GM18505 (cell line): ENCODE measurements around the gene TSHZ2.

ENCODE experiments used
- ATAC-seq: cut with Tn5 transposase; IDR thresholded peaks from one replicate; pipeline ENCODE4 v1.9.1; 2021; ENCODE audit not compliant: unreplicated experiment
- POLR2A ChIP-seq: IDR thresholded peaks from 4 replicates; pipeline ENCODE4 v1.6.1; 2011; ENCODE audit warnings: borderline replicate concordance; ENCODE audit not compliant: insufficient read depth, insufficient read length; ENCODE audit errors: extremely low read depth

The TSHZ2 gene

DNA sequence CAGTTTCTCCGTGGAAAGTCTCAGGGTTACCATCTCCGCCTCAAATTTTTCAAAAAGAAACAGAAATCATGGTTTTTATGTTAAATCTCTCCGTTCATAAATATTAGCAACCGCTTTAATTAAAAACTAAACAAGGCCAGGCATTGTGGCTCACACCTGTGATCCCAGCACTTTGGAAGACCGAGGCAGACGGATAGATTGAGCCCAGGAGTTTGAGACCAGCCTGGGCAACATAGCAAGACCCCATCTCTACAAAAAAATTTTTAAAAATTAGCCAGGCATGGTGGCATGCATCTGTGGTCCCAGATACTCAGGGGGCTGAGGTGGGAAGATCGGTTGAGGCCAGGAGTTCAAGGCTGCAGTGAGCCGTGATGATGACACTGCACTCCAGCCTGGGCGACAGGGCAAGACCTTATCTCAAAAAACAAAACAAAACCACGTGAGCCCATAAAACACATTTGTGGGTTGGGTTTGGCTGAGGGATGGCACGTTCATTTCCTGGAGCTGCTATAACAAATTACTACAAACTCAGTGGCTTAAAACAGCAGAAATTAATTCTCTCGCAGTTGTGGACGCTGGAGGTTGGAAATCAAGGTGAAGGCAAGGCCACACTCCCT lies 398.3 kb downstream of the TSHZ2 start:
- no peak for ATAC-seq
- no peak for TF ChIP-seq POLR2A

DNA sequence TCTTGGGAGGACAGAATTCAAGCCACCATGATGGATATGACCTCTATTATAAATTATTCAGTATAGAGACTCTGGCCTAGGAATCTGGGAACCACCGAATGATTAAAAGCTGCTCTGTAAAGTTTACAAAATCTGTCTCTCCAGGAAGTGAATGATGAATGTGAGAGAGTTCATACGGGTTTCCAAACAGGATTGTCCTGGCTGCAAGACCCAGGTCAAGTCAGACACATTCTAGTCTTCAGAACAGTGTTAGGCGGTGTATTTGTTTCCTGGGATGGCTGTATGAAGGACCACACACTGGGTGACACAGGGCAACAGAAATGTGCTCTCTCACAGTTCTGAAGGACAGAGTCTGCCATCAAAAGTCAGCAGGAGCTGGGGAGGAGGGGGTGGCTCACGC lies 399.1 kb downstream of the TSHZ2 start:
- no peak for TF ChIP-seq POLR2A
- no peak for ATAC-seq

DNA sequence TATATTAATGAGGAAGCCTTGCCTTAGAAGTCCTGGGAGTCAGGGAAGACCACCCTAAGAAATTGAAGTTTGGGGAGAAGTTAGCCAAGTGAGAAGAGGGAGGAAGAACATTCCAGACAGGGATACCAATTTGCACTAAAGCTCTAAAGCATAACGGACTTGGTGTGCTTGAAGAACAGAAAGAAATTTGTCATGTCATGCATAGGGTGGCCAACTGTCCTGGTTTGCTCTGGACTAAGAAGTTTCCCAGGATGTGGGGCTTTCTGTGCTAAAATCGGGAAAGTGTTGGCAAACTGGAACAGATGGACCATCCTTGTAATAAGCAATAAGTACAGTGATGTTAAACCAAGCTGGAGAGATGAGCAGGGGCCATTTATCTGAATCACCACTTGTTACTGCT lies 403.9 kb downstream of the TSHZ2 start:
- no peak for TF ChIP-seq POLR2A
- no peak for ATAC-seq

DNA sequence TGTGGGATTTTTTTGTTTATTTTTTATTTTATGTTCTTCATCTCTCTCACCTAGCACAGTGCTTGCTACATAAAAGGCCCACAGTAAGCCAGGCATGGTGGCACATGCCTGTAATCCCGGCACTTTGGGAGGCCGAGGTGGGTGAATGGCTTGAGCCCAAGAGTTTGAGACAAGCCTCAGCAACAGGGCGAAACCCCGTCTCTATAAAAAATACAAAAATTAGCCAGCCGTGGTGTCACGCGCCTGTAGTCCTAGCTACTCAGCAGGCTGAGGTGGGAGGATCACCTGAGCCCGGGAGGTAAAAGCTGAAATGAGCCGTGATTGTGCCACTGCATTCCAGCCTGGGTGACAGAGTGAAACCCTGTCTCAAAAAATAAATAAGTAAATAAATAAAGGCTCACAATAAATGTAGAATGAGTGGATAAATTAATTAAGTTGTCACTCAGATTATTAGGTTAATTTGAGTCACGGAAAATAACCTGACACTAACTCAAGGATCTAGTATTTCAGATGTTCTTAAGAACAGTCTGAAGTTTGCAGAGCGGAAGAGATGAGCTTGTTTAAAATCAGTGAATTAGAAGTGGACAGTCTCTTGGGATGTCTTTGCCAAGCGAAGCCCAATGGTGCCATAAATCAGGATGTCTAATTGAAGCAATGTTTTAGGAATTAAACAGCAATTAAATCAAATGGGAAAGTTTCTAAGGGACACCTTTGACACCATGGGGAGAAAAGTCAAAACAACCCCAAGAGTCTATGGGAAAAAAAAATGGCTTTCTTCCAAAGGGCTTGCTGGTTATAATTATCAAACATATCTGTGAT lies 407.1 kb downstream of the TSHZ2 start:
- TF ChIP-seq POLR2A: no peak
- ATAC-seq: no peak

DNA sequence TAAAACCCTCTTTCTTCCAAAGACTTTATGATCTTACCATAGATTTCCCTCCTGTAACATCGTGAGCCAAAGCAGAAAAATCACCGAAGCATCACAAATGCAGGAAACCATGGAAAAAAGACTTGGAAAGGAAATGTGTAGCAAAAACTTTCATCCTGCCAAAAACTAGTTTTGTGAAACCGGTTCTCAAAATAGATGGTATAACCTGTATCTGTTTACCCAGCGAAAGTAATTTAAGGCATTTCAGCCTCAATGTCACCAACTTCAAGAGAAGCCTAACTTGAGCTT lies 407.6 kb downstream of the TSHZ2 start:
- ATAC-seq: no peak
- no peak for TF ChIP-seq POLR2A

DNA sequence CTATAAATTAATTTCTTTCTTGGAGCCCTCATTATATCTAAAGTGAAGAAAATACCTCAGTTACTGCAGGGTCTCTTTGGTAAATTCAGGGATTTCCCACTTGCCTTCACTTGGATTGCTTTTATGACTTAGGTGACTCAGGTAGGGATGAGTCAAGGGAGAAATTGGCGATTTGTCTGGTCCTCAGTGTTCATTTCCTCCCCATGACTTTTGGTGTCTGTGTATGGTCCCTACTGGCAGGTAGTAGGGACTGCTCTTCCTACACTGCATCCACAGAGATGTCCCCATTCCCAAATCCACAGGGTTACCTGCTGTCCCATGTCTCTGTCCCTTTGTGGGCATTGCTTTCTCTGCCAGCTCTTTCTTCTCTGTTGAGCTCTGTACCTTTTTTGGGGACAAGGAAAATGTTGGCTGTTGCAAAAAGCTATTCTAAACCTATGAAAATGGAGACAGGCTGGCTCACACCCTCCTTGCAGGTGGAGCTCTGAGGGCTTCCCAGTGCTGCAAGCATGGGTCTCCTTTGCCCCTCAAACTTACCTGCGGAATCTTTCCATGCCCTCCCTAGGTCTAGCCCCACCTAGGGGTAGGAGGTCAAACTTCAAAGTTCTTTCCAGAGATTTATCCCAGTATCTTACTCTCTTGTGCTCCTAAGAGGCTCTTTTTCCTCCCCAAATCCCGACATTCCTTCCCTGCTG lies 409.6 kb downstream of the TSHZ2 start:
- no peak for ATAC-seq
- no peak for TF ChIP-seq POLR2A

DNA sequence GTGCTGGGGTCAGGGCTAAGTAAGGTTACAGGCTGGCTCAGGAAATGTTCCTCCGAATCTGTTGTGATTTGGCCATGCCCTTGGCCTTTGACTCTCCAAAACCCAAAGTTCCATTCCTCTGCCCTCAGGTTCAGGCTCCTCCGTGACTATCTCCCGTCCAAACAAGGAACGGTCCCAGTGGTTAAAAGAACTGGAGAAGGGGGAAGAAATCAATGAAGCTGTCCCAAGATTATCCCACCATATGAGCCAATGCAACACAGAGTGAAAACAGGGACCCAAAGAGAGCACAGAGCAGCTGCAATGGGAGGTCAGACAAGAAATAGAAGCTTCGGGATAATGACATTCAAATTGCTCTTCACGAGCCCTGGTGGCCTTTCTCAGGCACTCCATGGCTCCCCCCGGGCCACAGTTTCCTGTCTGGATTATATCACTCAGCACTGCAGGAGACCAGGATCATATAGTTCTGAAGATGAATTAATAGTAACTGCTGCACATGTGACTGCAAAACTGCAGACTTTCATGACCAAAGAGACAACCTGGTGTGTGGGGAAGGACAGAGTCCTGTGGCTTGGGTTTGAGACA lies 410.2 kb downstream of the TSHZ2 start:
- no peak for ATAC-seq
- no peak for TF ChIP-seq POLR2A

DNA sequence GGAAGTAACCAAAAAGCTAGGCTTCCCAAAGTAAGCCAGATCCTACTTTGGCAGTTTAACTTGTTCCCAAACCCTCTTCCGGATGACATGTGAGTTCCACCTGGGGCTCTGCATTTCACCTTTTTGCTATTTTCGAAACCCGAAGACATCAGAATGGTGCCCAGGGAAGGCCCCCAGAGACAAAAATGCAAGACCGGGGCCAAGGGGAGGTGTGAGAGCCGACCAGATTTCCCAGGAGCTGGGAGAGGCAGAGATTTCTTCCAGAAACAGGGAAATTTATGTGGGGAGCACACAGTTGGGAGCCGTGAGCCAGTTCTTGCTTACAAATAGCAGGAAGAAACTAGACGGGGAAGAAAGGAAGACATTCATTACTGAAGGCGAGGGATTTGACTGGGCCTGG lies 411.8 kb downstream of the TSHZ2 start:
- no peak for ATAC-seq
- TF ChIP-seq POLR2A: no peak

DNA sequence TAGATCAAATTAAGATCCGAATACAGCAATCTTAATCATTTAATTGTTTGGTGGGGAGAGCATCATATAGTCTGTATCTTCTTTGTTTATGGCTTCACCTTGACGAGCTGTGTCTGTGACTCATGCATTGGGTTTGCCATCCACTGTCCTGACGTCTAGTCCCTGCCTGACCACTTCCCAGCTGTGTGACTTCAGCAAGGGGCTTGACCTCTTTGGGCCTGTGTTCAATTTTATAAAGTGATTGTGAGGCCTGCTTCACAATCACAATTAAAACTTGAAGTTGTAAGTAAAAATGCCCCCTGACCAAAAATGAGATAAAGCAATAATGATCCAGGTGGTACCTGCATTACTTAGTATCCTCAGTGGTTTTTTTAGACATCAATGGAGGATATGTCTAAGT lies 412.2 kb downstream of the TSHZ2 start:
- ATAC-seq: no peak
- no peak for TF ChIP-seq POLR2A

DNA sequence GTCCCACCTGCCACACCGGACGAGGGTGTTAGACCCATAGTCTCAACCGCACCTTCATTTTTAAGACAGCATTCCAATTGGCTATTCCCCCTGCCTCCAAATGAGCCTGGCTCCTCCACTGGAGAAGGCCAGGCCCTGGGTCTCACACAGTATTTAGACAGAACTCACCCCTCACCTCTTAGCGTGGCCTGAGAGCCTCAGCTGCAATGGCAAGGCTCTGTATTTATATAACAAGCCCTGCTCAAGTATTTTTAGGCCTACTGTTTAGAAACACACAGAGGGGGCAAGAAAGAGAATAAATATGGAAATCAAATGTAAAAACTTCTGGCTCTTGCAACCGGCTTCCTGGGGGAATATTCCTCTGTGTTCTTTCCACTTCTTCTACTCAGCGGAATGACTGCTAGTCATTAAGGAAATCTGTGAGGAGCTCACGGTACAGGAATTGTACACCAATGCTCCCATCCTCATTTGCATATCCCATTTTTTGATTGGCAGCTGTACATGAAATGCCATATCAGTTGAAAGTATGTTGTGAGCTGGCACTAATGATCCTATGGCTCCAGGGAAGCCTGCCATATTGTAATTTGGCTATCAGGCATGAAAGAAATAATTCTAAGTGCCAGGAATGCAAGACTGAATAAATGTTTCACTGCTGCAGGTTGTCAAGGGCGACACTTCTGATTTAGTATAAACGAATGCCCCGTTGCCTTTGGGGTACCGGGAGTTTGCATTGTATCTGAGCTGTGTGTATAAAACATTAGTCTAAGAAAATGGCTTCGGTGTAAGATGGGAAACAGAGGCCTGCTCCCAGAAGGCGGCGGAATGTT lies 414.0 kb downstream of the TSHZ2 start:
- no peak for TF ChIP-seq POLR2A
- no peak for ATAC-seq

DNA sequence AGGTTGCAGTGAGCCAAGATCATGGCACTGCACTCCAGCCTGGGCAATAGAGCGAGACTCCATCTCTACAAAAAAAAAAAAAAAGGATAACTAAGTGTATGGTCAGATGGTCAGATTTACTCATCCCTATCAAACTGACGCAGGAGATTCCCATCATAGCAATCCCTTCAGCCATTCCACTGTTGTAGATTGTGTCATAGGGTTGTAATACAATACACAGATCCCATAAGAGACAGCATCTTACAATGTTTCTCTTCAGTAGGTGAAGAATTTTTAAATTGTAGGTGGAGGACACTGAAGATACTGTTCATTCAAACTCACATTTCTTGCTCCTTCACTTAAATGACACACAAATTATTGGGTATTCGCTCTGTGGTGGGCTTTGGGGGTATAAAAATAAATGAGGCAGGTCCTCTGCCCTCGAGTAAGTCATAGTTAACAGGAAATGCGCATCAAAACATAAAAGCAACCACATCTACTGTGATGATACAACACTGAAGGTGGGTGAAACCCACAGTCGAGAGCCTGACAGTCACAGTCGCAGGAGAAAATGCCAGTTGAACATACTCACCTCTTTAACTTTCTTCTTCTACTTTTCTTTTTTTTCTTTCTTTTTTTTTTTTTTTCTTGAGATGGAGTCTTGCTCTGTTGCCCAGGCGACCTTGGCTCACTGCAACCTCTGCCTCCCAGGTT lies 416.0 kb downstream of the TSHZ2 start:
- ATAC-seq: no peak
- no peak for TF ChIP-seq POLR2A

DNA sequence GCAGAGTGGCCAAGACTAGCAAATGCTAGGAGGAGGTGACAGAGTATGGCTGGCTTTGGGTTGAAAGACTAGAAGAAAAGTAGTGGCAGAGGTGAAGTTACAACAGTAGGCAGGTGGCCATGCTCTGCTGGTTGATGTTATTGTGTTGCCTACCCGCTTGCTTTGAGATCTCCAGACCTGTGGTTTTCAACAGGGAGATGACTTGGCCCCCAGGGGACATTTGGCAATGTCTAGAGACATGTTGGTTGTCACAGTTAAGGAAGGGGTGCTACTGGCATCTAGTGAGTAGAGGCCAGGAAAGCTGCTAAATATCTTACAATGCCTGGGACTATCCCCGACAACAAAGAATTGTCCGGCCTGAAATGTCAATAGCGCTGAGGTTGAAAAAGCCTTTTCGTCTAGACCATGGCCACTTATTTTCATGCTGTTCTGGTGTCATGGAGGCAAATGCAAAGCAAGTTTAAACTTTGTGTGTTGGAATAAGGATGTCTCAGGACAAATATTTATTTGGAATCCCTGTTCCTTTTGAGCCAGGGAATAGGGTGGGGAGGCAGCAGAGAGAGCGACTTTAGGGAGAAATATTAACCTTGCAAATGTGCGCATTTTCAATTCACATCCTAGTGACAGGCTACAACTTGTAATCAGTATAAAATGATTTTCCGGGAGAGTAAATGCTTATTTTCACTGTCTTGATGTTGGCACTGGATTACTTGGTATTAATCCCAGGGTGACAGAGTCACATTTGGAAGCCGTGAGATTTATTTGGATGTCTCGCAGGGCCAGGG lies 417.6 kb downstream of the TSHZ2 start:
- no peak for TF ChIP-seq POLR2A
- no peak for ATAC-seq

DNA sequence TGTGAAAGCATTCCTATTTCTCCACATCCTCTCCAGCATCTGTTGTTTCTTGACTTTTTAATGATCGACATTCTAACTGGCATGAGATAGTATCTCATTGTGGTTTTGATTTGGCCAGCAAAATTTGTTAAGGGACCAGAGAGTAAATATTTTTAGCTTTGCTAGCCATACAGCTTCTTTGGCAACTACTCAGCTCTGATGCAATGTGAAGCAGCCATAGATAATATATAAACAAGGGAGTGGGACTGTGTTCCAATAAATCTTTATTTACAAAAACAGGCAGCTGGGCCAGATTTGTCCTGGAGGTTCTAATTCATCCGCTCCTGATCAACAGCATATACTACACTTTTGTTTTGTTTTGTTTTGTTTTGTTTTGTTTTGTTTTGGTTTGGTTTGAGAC lies 418.6 kb downstream of the TSHZ2 start:
- ATAC-seq: no peak
- TF ChIP-seq POLR2A: no peak

DNA sequence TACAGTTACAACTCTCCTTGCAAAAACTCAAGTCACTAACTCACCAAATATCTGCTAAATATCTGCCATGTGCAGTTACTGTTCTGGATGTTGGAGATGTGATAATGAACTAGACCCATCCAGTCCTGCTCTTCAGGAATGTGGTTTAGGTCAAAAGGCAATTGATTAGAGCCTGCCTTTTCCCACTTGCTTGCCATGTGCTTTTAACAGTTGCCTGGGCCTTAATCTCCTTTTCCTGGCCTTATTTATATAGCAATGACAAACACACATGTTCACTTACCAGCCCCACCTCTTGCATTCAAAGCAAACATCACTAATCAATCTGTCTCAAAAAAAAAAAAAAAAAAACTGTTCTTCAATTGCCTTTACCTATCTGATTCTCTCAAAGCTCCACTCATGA lies 422.3 kb downstream of the TSHZ2 start:
- no peak for TF ChIP-seq POLR2A

More for the DNA sequence above, 422.3 kb downstream of the TSHZ2 start:
- no peak for ATAC-seq
